Hepatocyte (in vitro differentiated cells): Measurements from ENCODE around the gene ITM2B. TPM values are rescaled to one million over a fixed set of nuclear protein-coding genes. Genes with fewer than 3 reads are reported as not detected.

Experiments
- DNase-seq: peaks from one replicate; pipeline ENCODE4 v3.0.0-alpha.2; 2016; ENCODE audit warnings: low spot score
- H2AFZ ChIP-seq: fragments of 200-600 bp; sonication (generic); 2 replicates; pipeline ENCODE4 v1.6.0; 2016; ENCODE audit warnings: antibody characterized with exemption, mild to moderate bottlenecking
- H3K27ac ChIP-seq: fragments of 200-600 bp; sonication (generic); 2 replicates; pipeline ENCODE4 v1.5.1; 2016; ENCODE audit warnings: mild to moderate bottlenecking
- H3K27me3 ChIP-seq: fragments of 200-600 bp; sonication (generic); 2 replicates; pipeline ENCODE4 v1.6.1; 2016
- H3K36me3 ChIP-seq: fragments of 200-600 bp; sonication (generic); replicated peaks from 2 replicates; pipeline ENCODE4 v1.5.1; 2016; ENCODE audit warnings: low read depth; ENCODE audit not compliant: insufficient read depth
- H3K4me1 ChIP-seq: fragments of 200-600 bp; sonication (generic); 2 replicates; pipeline ENCODE4 v1.5.1; 2016; ENCODE audit warnings: mild to moderate bottlenecking, moderate library complexity; ENCODE audit not compliant: insufficient read depth
- H3K4me2 ChIP-seq: fragments of 200-600 bp; sonication (generic); 2 replicates; pipeline ENCODE4 v1.6.0; 2016
- H3K4me3 ChIP-seq: fragments of 200-600 bp; sonication (generic); 2 replicates; pipeline ENCODE4 v1.5.1; 2016; ENCODE audit warnings: mild to moderate bottlenecking
- H3K79me2 ChIP-seq: fragments of 200-600 bp; sonication (generic); 2 replicates; pipeline ENCODE4 v1.6.0; 2017; ENCODE audit warnings: mild to moderate bottlenecking
- H3K9me2 ChIP-seq: fragments of 200-600 bp; sonication (generic); replicated peaks from 2 replicates; pipeline ENCODE4 v1.6.0; 2017; ENCODE audit warnings: mild to moderate bottlenecking; ENCODE audit not compliant: insufficient read depth
- H3K9me3 ChIP-seq: fragments of 200-600 bp; sonication (generic); 2 replicates; pipeline ENCODE4 v1.5.1; 2016; ENCODE audit warnings: low read depth, mild to moderate bottlenecking
- H4K20me1 ChIP-seq: fragments of 200-600 bp; sonication (generic); 2 replicates; pipeline ENCODE4 v1.6.0; 2016; ENCODE audit warnings: mild to moderate bottlenecking; ENCODE audit not compliant: insufficient read depth, poor library complexity, severe bottlenecking
- EZH2 ChIP-seq: fragments of 200-600 bp; sonication (generic); IDR thresholded peaks from 2 replicates; pipeline ENCODE4 v1.6.1; 2016; ENCODE audit warnings: antibody characterized with exemption, mild to moderate bottlenecking, borderline replicate concordance
- EZH2phosphoT487 ChIP-seq: fragments of 200-600 bp; sonication (generic); IDR thresholded peaks from one replicate; pipeline ENCODE4 v1.6.1; 2018; ENCODE audit warnings: antibody characterized with exemption, mild to moderate bottlenecking, low read depth, moderate library complexity; ENCODE audit not compliant: unreplicated experiment, severe bottlenecking
- WGBS: methylation state at CpG from one replicate; pipeline ENCODE4 v1.1.6; 2016; ENCODE audit warnings: low lambda C conversion rate; ENCODE audit errors: missing lambda C conversion rate; 5-methylcytosine and 5-hydroxymethylcytosine counted together
- polyA plus RNA-seq: library from polyadenylated mRNA; unstranded; fragments of >200 nt; fragmentation: Nextera tagmentation; extraction: Ambion mirVana; gene quantifications from 2 replicates; pipeline ENCODE4 v1.2.1, GENCODE V29; 2016
- total RNA-seq: library from RNA; depleted of rRNA; stranded (reverse); fragments of >200 nt; gene quantifications from 2 replicates; pipeline ENCODE4 v1.2.3, GENCODE V29; 2014
- TF ChIP-seq, protein P1 (sequence below): fragments of 200-600 bp; sonication (generic); IDR thresholded peaks from 2 replicates; pipeline ENCODE4 v1.5.1; 2016; ENCODE audit warnings: antibody characterized with exemption, mild to moderate bottlenecking; ENCODE audit not compliant: poor library complexity

Gene ITM2B
- total and polyA plus RNA-seq, 2 experiments from 2014 or later: 449 to 588 TPM

DNA sequence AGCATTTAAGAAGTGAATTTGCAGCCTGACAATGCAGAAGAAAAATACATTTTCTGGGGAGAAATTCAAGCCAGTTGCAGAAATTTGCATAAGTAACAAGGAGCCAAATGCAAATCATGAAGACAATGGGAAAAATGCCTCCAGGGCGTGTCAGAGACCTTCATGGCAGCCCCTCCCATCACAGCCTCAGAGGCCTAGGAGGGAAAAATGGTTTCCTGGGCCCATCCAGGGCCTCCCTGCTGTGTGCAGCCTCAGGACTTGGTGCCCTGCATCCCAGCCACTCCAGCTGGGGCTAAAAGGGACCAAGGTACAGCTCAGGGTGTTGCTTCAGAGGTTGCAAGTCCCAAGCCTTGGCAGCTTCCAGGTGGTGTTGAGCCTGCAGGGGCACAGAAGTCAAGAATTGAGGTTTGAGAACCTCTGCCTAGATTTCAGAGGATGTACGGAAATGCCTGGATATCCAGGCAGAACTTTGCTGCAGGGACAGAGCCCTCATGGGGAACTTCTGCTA is 16.7 kb upstream of the ITM2B start:
- H3K27me3 ChIP-seq: no peaks in the 10 kb centered on the region
- no peak for DNase-seq
- TF ChIP-seq, protein P1, sequence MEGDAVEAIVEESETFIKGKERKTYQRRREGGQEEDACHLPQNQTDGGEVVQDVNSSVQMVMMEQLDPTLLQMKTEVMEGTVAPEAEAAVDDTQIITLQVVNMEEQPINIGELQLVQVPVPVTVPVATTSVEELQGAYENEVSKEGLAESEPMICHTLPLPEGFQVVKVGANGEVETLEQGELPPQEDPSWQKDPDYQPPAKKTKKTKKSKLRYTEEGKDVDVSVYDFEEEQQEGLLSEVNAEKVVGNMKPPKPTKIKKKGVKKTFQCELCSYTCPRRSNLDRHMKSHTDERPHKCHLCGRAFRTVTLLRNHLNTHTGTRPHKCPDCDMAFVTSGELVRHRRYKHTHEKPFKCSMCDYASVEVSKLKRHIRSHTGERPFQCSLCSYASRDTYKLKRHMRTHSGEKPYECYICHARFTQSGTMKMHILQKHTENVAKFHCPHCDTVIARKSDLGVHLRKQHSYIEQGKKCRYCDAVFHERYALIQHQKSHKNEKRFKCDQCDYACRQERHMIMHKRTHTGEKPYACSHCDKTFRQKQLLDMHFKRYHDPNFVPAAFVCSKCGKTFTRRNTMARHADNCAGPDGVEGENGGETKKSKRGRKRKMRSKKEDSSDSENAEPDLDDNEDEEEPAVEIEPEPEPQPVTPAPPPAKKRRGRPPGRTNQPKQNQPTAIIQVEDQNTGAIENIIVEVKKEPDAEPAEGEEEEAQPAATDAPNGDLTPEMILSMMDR: no peak
- TF ChIP-seq EZH2: no peak
- no peak for TF ChIP-seq EZH2phosphoT487
- no peaks in the 10 kb centered on the region for H3K9me3 ChIP-seq
- no peak overlapping the region for H2AFZ ChIP-seq
- H4K20me1 ChIP-seq: no peaks in the 10 kb centered on the region
- 95% methylated on average over 2 of the region's 2 CpGs for WGBS
- H3K4me3 ChIP-seq: no peak overlapping the region
- H3K4me1 ChIP-seq: peaks cover under 1% of the 10 kb centered on the region
- no peak overlapping the region for H3K4me2 ChIP-seq
- H3K27ac ChIP-seq: no peak overlapping the region
- H3K79me2 ChIP-seq: no peaks in the 10 kb centered on the region
- no peaks in the 10 kb centered on the region for H3K36me3 ChIP-seq
- H3K9me2 ChIP-seq: no peaks in the 10 kb centered on the region

DNA sequence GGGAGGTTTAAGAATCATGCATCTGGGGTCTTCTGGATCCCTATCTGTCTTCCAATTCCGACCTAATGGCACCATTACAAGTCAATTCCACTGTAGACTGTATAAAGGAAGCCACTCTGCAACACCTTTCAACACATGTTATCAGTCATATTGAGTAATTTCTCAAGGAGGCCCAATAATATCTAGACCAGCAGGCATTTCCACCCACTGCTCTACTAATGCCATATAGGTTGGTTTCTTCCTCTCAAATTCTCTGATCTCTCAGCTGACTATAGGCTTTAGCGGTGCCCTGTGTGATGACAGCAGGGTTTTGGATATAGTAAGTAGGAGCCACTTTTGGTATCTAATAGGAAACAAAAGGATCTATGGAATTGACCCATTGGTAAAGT is 12.4 kb upstream of the ITM2B start:
- no peaks in the 10 kb centered on the region for H3K27me3 ChIP-seq
- no peak overlapping the region for H3K4me3 ChIP-seq
- H2AFZ ChIP-seq: no peak overlapping the region
- no peaks in the 10 kb centered on the region for H3K9me3 ChIP-seq
- peak overlapping the region; percentile 67 for H3K27ac ChIP-seq
- no peak for TF ChIP-seq EZH2phosphoT487
- TF ChIP-seq, protein P1: no peak
- TF ChIP-seq EZH2: no peak
- 79% methylated on average over 2 of the region's 2 CpGs for WGBS
- H3K79me2 ChIP-seq: no peaks in the 10 kb centered on the region
- no peaks in the 10 kb centered on the region for H3K9me2 ChIP-seq
- H3K4me1 ChIP-seq: peaks cover 7% of the 10 kb centered on the region
- H4K20me1 ChIP-seq: no peaks in the 10 kb centered on the region
- no peak for DNase-seq
- H3K36me3 ChIP-seq: no peaks in the 10 kb centered on the region
- no peak overlapping the region for H3K4me2 ChIP-seq

DNA sequence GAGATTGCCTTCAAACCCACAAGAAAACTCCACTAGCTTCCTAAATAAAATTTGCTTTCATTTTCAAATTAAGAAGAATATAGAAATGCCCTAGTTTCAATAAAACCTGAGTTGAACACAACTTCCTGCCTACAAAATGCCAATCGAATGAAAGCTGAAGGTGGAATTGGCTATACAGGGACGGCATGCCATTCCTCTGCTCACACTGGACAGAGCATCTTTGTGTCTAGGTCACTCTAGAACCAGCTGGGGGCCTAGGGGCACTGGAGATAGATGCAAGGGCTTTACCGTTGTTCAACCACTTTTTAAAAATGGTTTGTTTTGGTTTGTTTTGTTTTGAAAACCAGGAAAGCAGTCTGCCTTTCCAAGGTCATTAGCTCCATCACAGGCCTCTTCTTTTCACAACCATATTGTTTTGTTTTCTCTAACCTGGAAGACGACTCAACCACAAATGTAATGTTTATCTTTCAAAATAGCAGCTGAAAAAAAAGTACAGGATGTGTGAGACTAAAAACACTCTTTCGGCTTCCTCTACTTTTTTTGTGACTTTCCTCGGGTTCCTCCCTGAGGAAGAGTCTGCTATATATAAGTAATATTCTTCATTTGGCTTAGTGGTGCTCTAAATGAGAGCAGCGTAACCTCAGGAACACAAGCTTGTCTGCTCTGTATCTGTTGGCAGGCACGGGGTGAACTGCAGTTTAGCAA is 11.9 kb upstream of the ITM2B start:
- Histone ChIP-seq H3K79me2 (no peaks in the 10 kb centered on the region), H3K4me3 (no peak overlapping the region), H3K27me3 (no peaks in the 10 kb centered on the region), H3K9me2 (no peaks in the 10 kb centered on the region), H3K9me3 (no peaks in the 10 kb centered on the region), H3K36me3 (no peaks in the 10 kb centered on the region), H4K20me1 (no peaks in the 10 kb centered on the region), H3K4me2 (peak overlapping the region; percentile 18), H3K27ac (peak overlapping the region; percentile 67), H2AFZ (no peak overlapping the region), H3K4me1 (peaks cover 7% of the 10 kb centered on the region)
- 65% methylated on average over 8 of the region's 8 CpGs for WGBS
- TF ChIP-seq EZH2: no peak
- TF ChIP-seq, protein P1: no peak
- no peak for TF ChIP-seq EZH2phosphoT487
- no peak for DNase-seq
